Measurements from ENCODE around the gene POP4. TPM values are rescaled to one million over a fixed set of nuclear protein-coding genes. Genes with fewer than 3 reads are reported as not detected.
A peak's percentile ranks its signal among the peaks of the same experiment; 100 is the strongest.

The POP4 gene
- total RNA-seq, 1 experiment from 2014 or later: 116 TPM

DNA sequence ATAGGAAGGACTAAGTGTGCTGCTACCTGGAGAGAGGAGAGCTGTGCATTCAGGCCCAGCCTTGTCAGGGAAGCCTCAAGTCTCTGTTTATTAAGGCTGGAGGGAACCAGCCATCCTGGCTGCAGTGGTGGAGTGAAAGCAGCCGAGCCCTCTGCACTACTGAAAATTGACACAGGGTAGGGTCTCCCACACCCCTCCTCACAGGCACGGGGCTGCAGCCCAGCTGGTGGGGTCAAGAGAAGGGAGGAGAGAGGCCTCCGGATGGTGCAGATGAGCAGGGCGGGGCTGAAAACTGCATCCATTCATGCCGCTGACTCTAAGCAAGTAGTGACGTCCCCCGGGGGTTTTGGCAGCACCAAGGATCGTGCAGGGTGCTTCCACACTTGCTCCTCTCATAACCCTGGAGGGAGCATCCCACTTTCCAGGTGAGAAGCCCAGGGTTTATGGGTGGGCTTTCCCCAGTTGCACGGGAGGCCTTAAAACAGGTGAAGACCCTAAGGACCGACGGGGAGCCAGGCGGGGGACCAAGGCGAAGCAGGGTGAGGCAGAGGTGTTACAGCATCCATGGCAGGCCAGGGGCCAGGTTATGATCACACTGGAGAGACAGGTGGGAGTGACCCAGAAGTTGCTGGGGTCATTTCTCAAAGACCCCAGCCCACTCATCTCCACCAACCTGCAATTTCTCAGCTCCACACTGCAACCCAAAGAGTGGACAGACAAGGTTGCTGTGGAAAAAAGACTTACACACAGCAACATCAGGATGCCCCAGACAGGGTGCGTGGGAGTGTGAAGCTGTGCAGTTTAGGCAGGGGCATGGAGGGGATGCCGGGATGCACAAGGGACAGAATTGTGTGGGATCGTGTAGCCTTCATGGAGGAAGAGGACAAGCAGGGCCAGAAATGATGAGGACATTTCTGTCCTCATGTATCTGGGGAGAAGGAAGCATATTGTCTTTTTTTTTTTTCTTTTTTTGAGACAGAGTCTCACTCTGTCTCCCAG lies 43.5 kb upstream of the POP4 start:
- ChIA-PET CTCF (interaction anchor here (0.6 kb wide), 1 partner anchor 301 kb away, joined by 8 read pairs; no protein-coding TSS in a partner anchor), POLR2A (no interaction called here)
- intact Hi-C loops (cut with micrococcal nuclease; ENCODE audit: unreplicated experiment): no loop called here
- in situ Hi-C loops (cut with HindIII; ENCODE audit: low pct_unique_long_range_greater_than_20kb, low sequenced_read_pairs): no loop called here
- H3K36me3 ChIP-seq (ENCODE audit: control insufficient read depth, insufficient read depth, low read length): no peaks in the 10 kb centered on the region
- no TSS peak for BruUV-seq (replicated peaks)
- TF ChIP-seq TCF7L2 (IDR thresholded peaks at IDR 0.05; ENCODE audit: low read depth, low read length) (no peak), POLR2AphosphoS5 (IDR thresholded peaks at IDR 0.05; ENCODE audit: low read depth, low read length) (no peak), SIN3A (IDR thresholded peaks at IDR 0.05; ENCODE audit: borderline replicate concordance, insufficient read depth, low read depth, low read length) (no peak)
- TF ChIP-seq, protein P1, sequence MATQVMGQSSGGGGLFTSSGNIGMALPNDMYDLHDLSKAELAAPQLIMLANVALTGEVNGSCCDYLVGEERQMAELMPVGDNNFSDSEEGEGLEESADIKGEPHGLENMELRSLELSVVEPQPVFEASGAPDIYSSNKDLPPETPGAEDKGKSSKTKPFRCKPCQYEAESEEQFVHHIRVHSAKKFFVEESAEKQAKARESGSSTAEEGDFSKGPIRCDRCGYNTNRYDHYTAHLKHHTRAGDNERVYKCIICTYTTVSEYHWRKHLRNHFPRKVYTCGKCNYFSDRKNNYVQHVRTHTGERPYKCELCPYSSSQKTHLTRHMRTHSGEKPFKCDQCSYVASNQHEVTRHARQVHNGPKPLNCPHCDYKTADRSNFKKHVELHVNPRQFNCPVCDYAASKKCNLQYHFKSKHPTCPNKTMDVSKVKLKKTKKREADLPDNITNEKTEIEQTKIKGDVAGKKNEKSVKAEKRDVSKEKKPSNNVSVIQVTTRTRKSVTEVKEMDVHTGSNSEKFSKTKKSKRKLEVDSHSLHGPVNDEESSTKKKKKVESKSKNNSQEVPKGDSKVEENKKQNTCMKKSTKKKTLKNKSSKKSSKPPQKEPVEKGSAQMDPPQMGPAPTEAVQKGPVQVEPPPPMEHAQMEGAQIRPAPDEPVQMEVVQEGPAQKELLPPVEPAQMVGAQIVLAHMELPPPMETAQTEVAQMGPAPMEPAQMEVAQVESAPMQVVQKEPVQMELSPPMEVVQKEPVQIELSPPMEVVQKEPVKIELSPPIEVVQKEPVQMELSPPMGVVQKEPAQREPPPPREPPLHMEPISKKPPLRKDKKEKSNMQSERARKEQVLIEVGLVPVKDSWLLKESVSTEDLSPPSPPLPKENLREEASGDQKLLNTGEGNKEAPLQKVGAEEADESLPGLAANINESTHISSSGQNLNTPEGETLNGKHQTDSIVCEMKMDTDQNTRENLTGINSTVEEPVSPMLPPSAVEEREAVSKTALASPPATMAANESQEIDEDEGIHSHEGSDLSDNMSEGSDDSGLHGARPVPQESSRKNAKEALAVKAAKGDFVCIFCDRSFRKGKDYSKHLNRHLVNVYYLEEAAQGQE (IDR thresholded peaks at IDR 0.05; ENCODE audit: insufficient read depth in 1 of 2, low read depth in 2 of 2, low read length in 1 of 2): no peak
- TF ChIP-seq, protein P2, sequence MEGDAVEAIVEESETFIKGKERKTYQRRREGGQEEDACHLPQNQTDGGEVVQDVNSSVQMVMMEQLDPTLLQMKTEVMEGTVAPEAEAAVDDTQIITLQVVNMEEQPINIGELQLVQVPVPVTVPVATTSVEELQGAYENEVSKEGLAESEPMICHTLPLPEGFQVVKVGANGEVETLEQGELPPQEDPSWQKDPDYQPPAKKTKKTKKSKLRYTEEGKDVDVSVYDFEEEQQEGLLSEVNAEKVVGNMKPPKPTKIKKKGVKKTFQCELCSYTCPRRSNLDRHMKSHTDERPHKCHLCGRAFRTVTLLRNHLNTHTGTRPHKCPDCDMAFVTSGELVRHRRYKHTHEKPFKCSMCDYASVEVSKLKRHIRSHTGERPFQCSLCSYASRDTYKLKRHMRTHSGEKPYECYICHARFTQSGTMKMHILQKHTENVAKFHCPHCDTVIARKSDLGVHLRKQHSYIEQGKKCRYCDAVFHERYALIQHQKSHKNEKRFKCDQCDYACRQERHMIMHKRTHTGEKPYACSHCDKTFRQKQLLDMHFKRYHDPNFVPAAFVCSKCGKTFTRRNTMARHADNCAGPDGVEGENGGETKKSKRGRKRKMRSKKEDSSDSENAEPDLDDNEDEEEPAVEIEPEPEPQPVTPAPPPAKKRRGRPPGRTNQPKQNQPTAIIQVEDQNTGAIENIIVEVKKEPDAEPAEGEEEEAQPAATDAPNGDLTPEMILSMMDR (IDR thresholded peaks at IDR 0.05): no peak
- no peak overlapping the region for H3K4me3 ChIP-seq (ENCODE audit: low read depth in 2 of 2, low read length in 2 of 2)
- H3K4me1 ChIP-seq (ENCODE audit: control insufficient read depth, insufficient read depth, low read length): no peaks in the 10 kb centered on the region
- DNase-seq (ENCODE audit: low read depth, low spot score): no peak
- peaks cover 7% of the 10 kb centered on the region; the same call in 1 of the 2 replicates for H3K27me3 ChIP-seq (ENCODE audit: control insufficient read depth, insufficient read depth, low read length)
- no peaks in the 10 kb centered on the region for H3K9me3 ChIP-seq (ENCODE audit: control insufficient read depth, insufficient read depth, low read depth, low read length)
- H3K27ac ChIP-seq (ENCODE audit: low read length): no peak overlapping the region
- ATAC-seq: 0 out of 2 replicates have a peak, but pooled peaks have one; percentile 43

- ChIA-PET POLR2A (no interaction called here), CTCF (no interaction called here)
- BruUV-seq (replicated peaks): no TSS peak
- Histone ChIP-seq H3K36me3 (ENCODE audit: control insufficient read depth, insufficient read depth, low read length) (no peaks in the 10 kb centered on the region), H3K4me1 (ENCODE audit: control insufficient read depth, insufficient read depth, low read length) (no peaks in the 10 kb centered on the region), H3K27ac (ENCODE audit: low read length) (no peak overlapping the region), H3K27me3 (ENCODE audit: control insufficient read depth, insufficient read depth, low read length) (peaks cover 7% of the 10 kb centered on the region; the same call in 1 of the 2 replicates), H3K9me3 (ENCODE audit: control insufficient read depth, insufficient read depth, low read depth, low read length) (no peaks in the 10 kb centered on the region), H3K4me3 (ENCODE audit: low read depth in 2 of 2, low read length in 2 of 2) (no peak overlapping the region)
- no peak for DNase-seq (ENCODE audit: low read depth, low spot score)
- no peak for ATAC-seq
- TF ChIP-seq SIN3A (IDR thresholded peaks at IDR 0.05; ENCODE audit: borderline replicate concordance, insufficient read depth, low read depth, low read length) (no peak), POLR2AphosphoS5 (IDR thresholded peaks at IDR 0.05; ENCODE audit: low read depth, low read length) (no peak), TCF7L2 (IDR thresholded peaks at IDR 0.05; ENCODE audit: low read depth, low read length) (no peak)
- TF ChIP-seq, protein P1 (IDR thresholded peaks at IDR 0.05; ENCODE audit: insufficient read depth in 1 of 2, low read depth in 2 of 2, low read length in 1 of 2): no peak
- TF ChIP-seq, protein P2 (IDR thresholded peaks at IDR 0.05): no peak
- intact Hi-C loops (cut with micrococcal nuclease; ENCODE audit: unreplicated experiment): no loop called here
- in situ Hi-C loops (cut with HindIII; ENCODE audit: low pct_unique_long_range_greater_than_20kb, low sequenced_read_pairs): no loop called here
Measured at GRCh38 chr19:29563486-29564101, 42.5 kb upstream of the POP4 start.

Measured in Panc1 (cell line).